Endothelial cell of umbilical vein (primary cell): ENCODE results near the gene ANXA9. TPM values are rescaled to one million over a fixed set of nuclear protein-coding genes. Genes with fewer than 3 reads are reported as not detected.

Experiments used
- BruUV-seq: library from RNA; stranded (reverse); fragments of 400-500 nt; replicated peaks from 2 replicates; lab custom pipeline; 2021; lab: Mats Ljungman, UMichigan
- CTCF ChIA-PET: fragments of 300-600, 350-600 bp; sonication (Branson Sonifier 250); formaldehyde crosslinking; loops from one replicate; lab custom pipeline; 2021; ENCODE audit warnings: antibody characterized with exemption, inconsistent platforms; lab: Charles Lee
- POLR2A ChIA-PET: fragments of 300-600, 350-600 bp; sonication (Branson Sonifier 250); formaldehyde crosslinking; loops from one replicate; lab custom pipeline; 2021; ENCODE audit warnings: antibody characterized with exemption, inconsistent platforms; lab: Charles Lee
- DNase-seq: peaks from one replicate; pipeline ENCODE4 v3.0.0-alpha.2; 2011; ENCODE audit warnings: low read depth, low spot score
- FAIRE-seq: peaks from 2 replicates; lab custom pipeline; 2011; peaks lifted over from hg19 to GRCh38; lab: Jason Lieb, UNC
- H2AFZ ChIP-seq: 2 replicates; pipeline ENCODE4 v1.6.0; 2012; ENCODE audit warnings: low read depth, low read length, control low read depth, inconsistent platforms
- H3K27ac ChIP-seq: 2 replicates; pipeline ENCODE4 v1.5.1; 2011; ENCODE audit warnings: low read depth, mild to moderate bottlenecking, control low read depth, low read length, moderate library complexity; ENCODE audit not compliant: insufficient read depth
- H3K27me3 ChIP-seq, 2 experiments: 2 replicates each; pipeline versions ENCODE4 v1.6.0 to v1.6.1; 2011; ENCODE audit warnings: low read length in 2 of 2, mixed read lengths in 1 of 2; ENCODE audit not compliant: control insufficient read depth in 2 of 2, insufficient read depth in 2 of 2
- H3K36me3 ChIP-seq, 2 experiments: 2 replicates in 1 of 2; 3 replicates in 1 of 2; pipeline ENCODE4 v1.5.1; 2011; ENCODE audit warnings: low read length in 2 of 2, mild to moderate bottlenecking in 1 of 2, moderate library complexity in 1 of 2; ENCODE audit not compliant: control insufficient read depth in 2 of 2, insufficient read depth in 2 of 2; ENCODE audit errors: extremely low read depth in 1 of 2
- H3K4me1 ChIP-seq: 3 replicates; pipeline ENCODE4 v1.5.1; 2011; ENCODE audit warnings: mild to moderate bottlenecking, low read length; ENCODE audit not compliant: control insufficient read depth, insufficient read depth; ENCODE audit errors: extremely low read depth
- H3K4me2 ChIP-seq: 2 replicates; pipeline ENCODE4 v1.6.1; 2011; ENCODE audit warnings: low read length, control low read depth, mixed read lengths; ENCODE audit not compliant: insufficient read depth
- H3K4me3 ChIP-seq, 3 experiments: fragments of 200-600 bp in 1 of 3; sonication (generic), shearing (Covaris generic) in 1 of 3; replicated peaks in 1 of 3; 2 replicates each; pipeline ENCODE4 v1.5.1; 2011 to 2016; ENCODE audit warnings: control low read depth in 3 of 3, low read length in 3 of 3, mild to moderate bottlenecking in 2 of 3, inconsistent platforms in 1 of 3, low read depth in 1 of 3, moderate library complexity in 1 of 3; ENCODE audit not compliant: insufficient read depth in 1 of 3
- H3K79me2 ChIP-seq: 2 replicates; pipeline ENCODE4 v1.6.0; 2012; ENCODE audit warnings: low read length, inconsistent platforms; ENCODE audit not compliant: control insufficient read depth, insufficient read depth
- H3K9ac ChIP-seq: replicated peaks from 2 replicates; pipeline ENCODE3; 2011; ENCODE audit warnings: low read length, control low read depth; ENCODE audit not compliant: insufficient read depth; ENCODE audit errors: extremely low read depth
- H3K9me1 ChIP-seq: replicated peaks from 3 replicates; pipeline ENCODE4 v1.6.0; 2011; ENCODE audit warnings: mild to moderate bottlenecking, low read length; ENCODE audit not compliant: control insufficient read depth, insufficient read depth; ENCODE audit errors: extremely low read depth
- H3K9me3 ChIP-seq: replicated peaks from 2 replicates; pipeline ENCODE4 v1.5.1; 2012; ENCODE audit warnings: low read length, inconsistent platforms; ENCODE audit not compliant: control insufficient read depth, insufficient read depth
- H4K20me1 ChIP-seq: replicated peaks from 2 replicates; pipeline ENCODE3; 2011; ENCODE audit warnings: mild to moderate bottlenecking, low read length; ENCODE audit not compliant: control insufficient read depth, insufficient read depth; ENCODE audit errors: extremely low read depth
- EZH2 ChIP-seq: IDR thresholded peaks from 2 replicates; pipeline ENCODE4 v1.6.1; 2012; ENCODE audit warnings: borderline replicate concordance, low read depth, mild to moderate bottlenecking, moderate library complexity, low read length, inconsistent platforms; ENCODE audit not compliant: severe bottlenecking
- FOS ChIP-seq: IDR thresholded peaks from 2 replicates; pipeline ENCODE4 v1.6.1; 2011; ENCODE audit warnings: mild to moderate bottlenecking, low read length, moderate library complexity, borderline replicate concordance; ENCODE audit not compliant: insufficient read depth
- GATA2 ChIP-seq: IDR thresholded peaks from 2 replicates; pipeline ENCODE4 v1.7.0; 2011; ENCODE audit warnings: low read depth, mild to moderate bottlenecking, moderate library complexity, mixed read lengths, low read length; ENCODE audit not compliant: insufficient read length, insufficient read depth
- JUN ChIP-seq: IDR thresholded peaks from 2 replicates; pipeline ENCODE4 v1.6.1; 2011; ENCODE audit warnings: borderline replicate concordance, low read depth; ENCODE audit not compliant: insufficient read length, insufficient read depth
- MAX ChIP-seq: IDR thresholded peaks from 2 replicates; pipeline ENCODE4 v1.6.1; 2011; ENCODE audit not compliant: insufficient read depth, insufficient read length
- MYC ChIP-seq: IDR thresholded peaks from one replicate; pipeline ENCODE4 v1.6.1; 2011; ENCODE audit warnings: mild to moderate bottlenecking, low read depth, low read length
- POLR2A ChIP-seq: IDR thresholded peaks from 2 replicates; pipeline ENCODE4 v1.6.1; 2012; ENCODE audit warnings: low read depth, mild to moderate bottlenecking, control low read depth, low read length
- POLR2AphosphoS5 ChIP-seq: IDR thresholded peaks from 2 replicates; pipeline ENCODE4 v1.6.1; 2012; ENCODE audit warnings: low read depth, mild to moderate bottlenecking, control low read depth, low read length, moderate library complexity; ENCODE audit not compliant: insufficient read depth
- dilution Hi-C: fragments of 300-500 bp; cut with MboI; formaldehyde crosslinking; loops from one replicate; pipeline ENCODE4 v1.15.0; 2019; ENCODE audit warnings: low sequenced_read_pairs; ENCODE audit not compliant: extremely low pct_ligation_motif_present
- intact Hi-C: fragments of 100-400 bp; cut with micrococcal nuclease; formaldehyde crosslinking; loops from one replicate; pipeline ENCODE4 v1.10.0; 2022
- polyA plus RNA-seq, 4 experiments: library from polyadenylated mRNA; depleted of rRNA in 3 of 4; stranded (reverse) in 3 of 4; unstranded in 1 of 4; fragments of >200 nt; gene quantifications; 2 replicates each; pipeline versions ENCODE4 v1.2.1 to v1.2.3, GENCODE V29; 2011 to 2012; ENCODE audit warnings: missing spikeins in 1 of 4
- total RNA-seq: library from RNA; stranded (reverse); gene quantifications from 2 replicates; pipeline ENCODE4 v1.2.3, GENCODE V29; 2021
- TF ChIP-seq, protein P1 (sequence below), 2 donors: IDR thresholded peaks; 1 replicate in 1 of 2; 2 replicates in 1 of 2; pipeline ENCODE4 v1.5.1; 2011; ENCODE audit warnings: low read length in 2 of 2, mild to moderate bottlenecking in 2 of 2, moderate library complexity in 2 of 2, control low read depth in 1 of 2, inconsistent platforms in 1 of 2, low read depth in 1 of 2; ENCODE audit not compliant: insufficient read depth in 1 of 2; ENCODE audit errors: extremely low read depth in 1 of 2

Gene ANXA9
- total and polyA plus RNA-seq, 2 donors (not counting 3 experiments of a cell fraction or from before 2014, with no cell fraction given) = not detected

DNA sequence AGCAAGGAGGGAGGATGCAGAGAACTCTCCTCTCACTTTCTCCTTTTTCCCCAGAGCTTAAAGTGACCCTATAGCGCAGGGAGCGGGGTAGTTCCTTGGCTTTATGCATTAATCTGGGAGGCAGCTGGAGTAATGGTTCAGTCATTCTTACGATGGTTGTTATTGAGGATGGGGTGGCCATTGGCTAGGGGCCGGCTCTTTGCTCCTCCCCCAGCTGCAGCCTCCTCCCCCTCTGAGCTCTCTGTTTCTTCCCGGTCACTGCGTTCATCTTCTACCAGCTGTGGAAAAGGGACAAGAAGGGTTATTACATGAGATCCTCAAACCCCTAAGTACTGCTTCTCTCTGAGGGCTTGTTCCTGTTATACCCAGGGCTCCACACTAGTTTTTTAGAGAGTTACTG lies 16.1 kb upstream of the ANXA9 start:
- no peaks in the 10 kb centered on the region for H3K9me1 ChIP-seq
- DNase-seq = no peak
- no TSS peak for BruUV-seq
- CTCF ChIA-PET = interaction anchor here (1.2 to 2.7 kb wide), 5 partner anchors 12 to 40 kb away, joined by 3 to 8 read pairs (median 5); partner anchors contain the start of gene MINDY1
- no peak overlapping the region for H3K4me3 ChIP-seq
- no peaks in the 10 kb centered on the region for H3K27me3 ChIP-seq
- no peak overlapping the region for H3K9ac ChIP-seq
- no peak overlapping the region for H3K4me2 ChIP-seq
- H4K20me1 ChIP-seq = no peaks in the 10 kb centered on the region
- POLR2A ChIA-PET = no interaction called here
- H3K4me1 ChIP-seq = peaks cover 3% of the 10 kb centered on the region
- intact Hi-C loops (no loop called here), dilution Hi-C loops (no loop called here)
- peaks cover 26% of the 10 kb centered on the region for H3K79me2 ChIP-seq
- H3K9me3 ChIP-seq = no peaks in the 10 kb centered on the region
- no peak overlapping the region for H3K27ac ChIP-seq
- FAIRE-seq = no peak
- H2AFZ ChIP-seq = no peak overlapping the region
- TF ChIP-seq POLR2A (no peak), POLR2AphosphoS5 (no peak), GATA2 (no peak), EZH2 (no peak), FOS (no peak), MAX (no peak), MYC (no peak), JUN (no peak)
- TF ChIP-seq, protein P1, sequence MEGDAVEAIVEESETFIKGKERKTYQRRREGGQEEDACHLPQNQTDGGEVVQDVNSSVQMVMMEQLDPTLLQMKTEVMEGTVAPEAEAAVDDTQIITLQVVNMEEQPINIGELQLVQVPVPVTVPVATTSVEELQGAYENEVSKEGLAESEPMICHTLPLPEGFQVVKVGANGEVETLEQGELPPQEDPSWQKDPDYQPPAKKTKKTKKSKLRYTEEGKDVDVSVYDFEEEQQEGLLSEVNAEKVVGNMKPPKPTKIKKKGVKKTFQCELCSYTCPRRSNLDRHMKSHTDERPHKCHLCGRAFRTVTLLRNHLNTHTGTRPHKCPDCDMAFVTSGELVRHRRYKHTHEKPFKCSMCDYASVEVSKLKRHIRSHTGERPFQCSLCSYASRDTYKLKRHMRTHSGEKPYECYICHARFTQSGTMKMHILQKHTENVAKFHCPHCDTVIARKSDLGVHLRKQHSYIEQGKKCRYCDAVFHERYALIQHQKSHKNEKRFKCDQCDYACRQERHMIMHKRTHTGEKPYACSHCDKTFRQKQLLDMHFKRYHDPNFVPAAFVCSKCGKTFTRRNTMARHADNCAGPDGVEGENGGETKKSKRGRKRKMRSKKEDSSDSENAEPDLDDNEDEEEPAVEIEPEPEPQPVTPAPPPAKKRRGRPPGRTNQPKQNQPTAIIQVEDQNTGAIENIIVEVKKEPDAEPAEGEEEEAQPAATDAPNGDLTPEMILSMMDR (IDR thresholded peaks at IDR 0.05; ENCODE audit: extremely low read depth in 1 of 2, insufficient read depth in 1 of 2, low read depth in 1 of 2, low read length in 2 of 2) = no peak
- H3K36me3 ChIP-seq = peaks cover 23 to 36% of the 10 kb centered on the region in 2 experiments
